ENCODE data around the gene POU3F2.

GRCh38 chr6:98842342-98843180, 8.2 kb downstream of the POU3F2 start:
- TF ChIP-seq CTCF (conservative IDR thresholded peaks at IDR 0.05) (no peak), ZFX (IDR thresholded peaks at IDR 0.05) (no peak)
